BE2C (cell line): ENCODE results near the gene SV2C.

Source experiments
- DNase-seq: peaks from one replicate; pipeline ENCODE4 v3.0.0-alpha.2; 2020
- H3K27me3 ChIP-seq: fragments of 250-450 bp; sonication (Bioruptor Pico); 2 replicates; pipeline ENCODE4 v1.5.1; 2020; ENCODE audit warnings: mild to moderate bottlenecking
- H3K36me3 ChIP-seq: fragments of 250-450 bp; sonication (Bioruptor Pico); 2 replicates; pipeline ENCODE4 v1.5.1; 2020; ENCODE audit warnings: mild to moderate bottlenecking
- H3K4me1 ChIP-seq: fragments of 250-450 bp; sonication (Bioruptor Pico); 2 replicates; pipeline ENCODE4 v1.5.1; 2020
- H3K4me3 ChIP-seq: 2 replicates; pipeline ENCODE4 v1.5.1; 2011; ENCODE audit warnings: low read depth, low read length
- H3K9me3 ChIP-seq: fragments of 250-450 bp; sonication (Bioruptor Pico); 2 replicates; pipeline ENCODE4 v1.5.1; 2020
- TF ChIP-seq, protein P1 (sequence below): IDR thresholded peaks from 2 replicates; pipeline ENCODE4 v1.5.1; 2012; ENCODE audit warnings: mild to moderate bottlenecking, low read depth, low read length

The SV2C gene

DNA sequence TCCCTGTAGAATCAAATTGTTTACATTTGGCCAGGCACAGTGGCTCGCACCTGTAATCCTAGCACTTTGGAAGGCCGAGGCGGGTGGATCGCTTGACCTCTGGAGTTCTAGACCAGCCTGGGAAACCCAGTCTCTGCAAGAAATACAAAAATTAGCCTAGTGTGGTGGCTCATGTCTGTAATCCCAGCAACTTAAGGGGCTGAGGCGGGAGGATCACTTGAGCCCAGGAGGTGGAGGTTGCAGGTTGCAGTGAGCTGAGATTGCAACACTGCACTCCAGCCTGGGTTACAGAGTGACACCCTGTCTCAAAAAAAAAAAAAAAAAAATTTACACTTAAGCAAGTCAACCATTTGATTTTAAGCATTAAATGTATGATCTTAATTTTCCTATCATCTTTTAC lies 302.4 kb downstream of the SV2C start:
- no peaks in the 10 kb centered on the region for H3K36me3 ChIP-seq
- no peak for DNase-seq
- H3K9me3 ChIP-seq: no peaks in the 10 kb centered on the region
- H3K4me1 ChIP-seq: no peaks in the 10 kb centered on the region
- H3K27me3 ChIP-seq: no peaks in the 10 kb centered on the region
- H3K4me3 ChIP-seq: no peak overlapping the region
- TF ChIP-seq, protein P1, sequence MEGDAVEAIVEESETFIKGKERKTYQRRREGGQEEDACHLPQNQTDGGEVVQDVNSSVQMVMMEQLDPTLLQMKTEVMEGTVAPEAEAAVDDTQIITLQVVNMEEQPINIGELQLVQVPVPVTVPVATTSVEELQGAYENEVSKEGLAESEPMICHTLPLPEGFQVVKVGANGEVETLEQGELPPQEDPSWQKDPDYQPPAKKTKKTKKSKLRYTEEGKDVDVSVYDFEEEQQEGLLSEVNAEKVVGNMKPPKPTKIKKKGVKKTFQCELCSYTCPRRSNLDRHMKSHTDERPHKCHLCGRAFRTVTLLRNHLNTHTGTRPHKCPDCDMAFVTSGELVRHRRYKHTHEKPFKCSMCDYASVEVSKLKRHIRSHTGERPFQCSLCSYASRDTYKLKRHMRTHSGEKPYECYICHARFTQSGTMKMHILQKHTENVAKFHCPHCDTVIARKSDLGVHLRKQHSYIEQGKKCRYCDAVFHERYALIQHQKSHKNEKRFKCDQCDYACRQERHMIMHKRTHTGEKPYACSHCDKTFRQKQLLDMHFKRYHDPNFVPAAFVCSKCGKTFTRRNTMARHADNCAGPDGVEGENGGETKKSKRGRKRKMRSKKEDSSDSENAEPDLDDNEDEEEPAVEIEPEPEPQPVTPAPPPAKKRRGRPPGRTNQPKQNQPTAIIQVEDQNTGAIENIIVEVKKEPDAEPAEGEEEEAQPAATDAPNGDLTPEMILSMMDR: no peak

DNA sequence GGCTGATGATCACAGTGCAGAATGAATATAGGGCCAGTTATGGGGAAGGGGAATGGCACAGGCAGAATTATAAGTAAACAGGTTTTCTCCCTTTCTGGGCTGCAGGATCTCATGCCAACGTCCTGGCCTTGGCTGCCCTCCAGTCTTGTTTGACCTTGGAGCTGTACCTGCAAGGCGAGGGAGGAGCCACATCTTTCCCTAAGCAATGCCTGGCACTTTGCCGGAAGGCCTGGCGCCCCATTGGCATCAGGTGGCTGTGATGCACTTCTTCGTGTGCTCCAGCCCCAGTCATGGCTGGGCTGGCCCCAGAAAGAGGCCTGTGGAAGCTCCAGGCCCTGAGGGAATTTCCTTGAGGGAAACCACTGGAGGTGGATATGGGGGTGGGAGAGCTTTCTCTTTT lies 303.2 kb downstream of the SV2C start:
- TF ChIP-seq, protein P1: no peak
- Histone ChIP-seq H3K4me3 (no peak overlapping the region), H3K4me1 (no peaks in the 10 kb centered on the region)

DNA sequence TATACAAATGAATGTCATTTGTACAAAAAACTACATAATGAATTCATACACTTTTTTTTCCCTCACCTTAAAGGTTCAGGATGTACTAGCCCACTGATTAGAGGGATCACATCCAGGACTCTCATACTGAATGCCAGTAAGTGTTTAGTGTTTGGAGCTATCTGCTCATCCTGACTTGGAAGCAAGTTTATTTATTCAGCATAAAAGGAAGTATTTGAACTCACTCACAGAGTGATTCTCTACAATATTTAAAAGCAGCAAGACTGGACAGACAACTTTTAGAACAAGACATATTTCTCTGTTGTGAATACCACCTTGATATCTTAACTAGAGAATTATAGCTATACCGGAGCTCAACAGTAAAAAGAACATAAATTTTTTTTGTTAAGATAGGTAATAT lies 305.1 kb downstream of the SV2C start:
- no peaks in the 10 kb centered on the region for H3K27me3 ChIP-seq
- TF ChIP-seq, protein P1: no peak
- H3K4me3 ChIP-seq: no peak overlapping the region
- DNase-seq: no peak
- no peaks in the 10 kb centered on the region for H3K36me3 ChIP-seq
- no peaks in the 10 kb centered on the region for H3K4me1 ChIP-seq
- no peaks in the 10 kb centered on the region for H3K9me3 ChIP-seq

More for the DNA sequence above, 303.2 kb downstream of the SV2C start:
- DNase-seq: no peak
- Histone ChIP-seq H3K36me3 (no peaks in the 10 kb centered on the region), H3K9me3 (no peaks in the 10 kb centered on the region), H3K27me3 (no peaks in the 10 kb centered on the region)

DNA sequence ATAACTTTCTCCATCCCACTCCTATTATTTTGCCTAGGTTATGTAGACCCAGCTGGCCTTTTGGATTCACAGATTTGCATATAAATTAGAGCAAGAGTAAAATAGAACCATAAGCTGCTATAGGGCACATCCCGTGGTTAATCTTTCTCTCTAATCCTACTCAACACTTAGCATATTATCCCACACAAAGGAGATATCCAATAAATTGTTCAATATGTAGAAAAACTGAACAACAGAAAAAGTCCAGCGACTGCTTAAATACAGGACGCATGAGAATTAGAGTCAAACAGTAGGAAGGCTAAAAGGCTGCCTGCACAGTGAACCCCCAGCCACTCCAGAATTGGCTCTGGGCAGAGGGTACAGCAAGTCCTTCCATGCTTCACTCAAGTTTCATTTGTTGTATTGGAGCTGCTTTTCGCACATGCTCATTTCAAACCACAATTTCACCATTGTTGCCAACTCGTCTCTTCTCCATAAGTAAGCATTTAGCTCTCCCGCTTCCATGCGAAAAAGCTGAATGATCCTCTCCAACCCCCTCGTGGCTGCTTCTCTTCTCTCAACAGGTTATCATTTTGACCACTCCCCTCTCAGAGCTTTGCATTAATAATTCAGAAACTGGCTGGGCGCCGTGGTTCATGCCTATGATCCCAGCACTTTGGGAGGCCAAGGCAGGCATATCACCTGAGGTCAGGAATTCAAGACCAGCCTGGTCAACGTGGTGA lies 305.8 kb downstream of the SV2C start:
- TF ChIP-seq, protein P1: no peak
- Histone ChIP-seq H3K4me3 (no peak overlapping the region), H3K4me1 (no peaks in the 10 kb centered on the region), H3K27me3 (no peaks in the 10 kb centered on the region), H3K36me3 (no peaks in the 10 kb centered on the region), H3K9me3 (no peaks in the 10 kb centered on the region)
- no peak for DNase-seq

DNA sequence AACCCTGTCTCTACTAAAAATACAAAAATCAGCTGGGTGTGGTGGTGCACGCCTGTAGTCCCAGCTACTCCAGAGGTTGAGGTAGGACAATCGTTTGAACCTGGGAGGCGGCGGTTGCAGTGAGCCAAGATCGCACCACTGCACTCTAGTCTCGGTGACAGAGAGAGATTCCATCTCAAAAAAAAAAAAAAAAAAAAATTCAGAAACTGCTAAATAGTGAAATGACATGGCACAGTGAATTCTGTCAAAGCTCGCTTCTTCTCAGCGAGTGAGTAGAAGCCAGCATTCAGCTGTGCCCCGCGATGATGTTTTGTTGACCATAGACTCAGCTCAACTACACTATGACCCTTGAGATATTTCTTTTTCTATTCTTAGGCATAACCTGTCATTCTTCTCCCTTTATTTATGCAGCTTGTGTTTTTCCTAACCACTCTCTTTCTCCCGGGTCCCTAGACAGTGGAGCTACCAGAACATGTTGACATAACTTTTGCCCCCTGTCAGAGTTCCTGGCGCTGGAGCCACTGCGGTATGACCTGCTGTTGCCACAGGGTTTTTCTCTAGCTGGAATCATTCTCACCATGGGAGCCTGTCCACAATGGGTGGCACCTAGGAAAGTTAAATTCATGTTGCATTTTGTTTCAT lies 306.5 kb downstream of the SV2C start:
- Histone ChIP-seq H3K4me1 (no peaks in the 10 kb centered on the region), H3K27me3 (no peaks in the 10 kb centered on the region), H3K9me3 (no peaks in the 10 kb centered on the region), H3K4me3 (no peak overlapping the region), H3K36me3 (no peaks in the 10 kb centered on the region)
- no peak for DNase-seq
- TF ChIP-seq, protein P1: no peak

DNA sequence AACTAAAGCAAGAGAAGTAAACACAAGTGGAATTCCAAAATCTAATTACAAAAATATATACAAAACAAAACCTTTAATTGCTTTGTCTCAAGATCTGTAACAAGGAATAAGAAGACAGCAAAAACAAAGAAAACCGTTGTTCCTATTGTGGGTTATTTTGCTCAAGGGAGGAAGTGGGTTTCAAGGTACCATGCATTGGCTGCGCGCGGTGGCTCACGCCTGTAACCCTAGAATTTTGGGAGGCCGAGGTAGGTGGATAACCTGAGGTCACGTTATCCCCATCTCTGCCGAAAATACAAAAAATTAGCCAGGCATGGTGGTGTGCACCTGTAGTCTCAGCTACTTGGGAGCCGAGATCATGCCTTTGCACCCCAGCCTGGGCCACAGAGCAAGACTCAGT lies 307.8 kb downstream of the SV2C start:
- DNase-seq: no peak
- Histone ChIP-seq H3K4me3 (no peak overlapping the region), H3K27me3 (no peaks in the 10 kb centered on the region), H3K36me3 (no peaks in the 10 kb centered on the region), H3K9me3 (no peaks in the 10 kb centered on the region), H3K4me1 (no peaks in the 10 kb centered on the region)
- TF ChIP-seq, protein P1: no peak
